ENCODE data around the gene NLRP3.
"Not testable (repeated sequence)": the region's sequence is repeated elsewhere in the genome, so short reads cannot be mapped to it uniquely, and the experiment has no call there.

NLRP3 gene

DNA sequence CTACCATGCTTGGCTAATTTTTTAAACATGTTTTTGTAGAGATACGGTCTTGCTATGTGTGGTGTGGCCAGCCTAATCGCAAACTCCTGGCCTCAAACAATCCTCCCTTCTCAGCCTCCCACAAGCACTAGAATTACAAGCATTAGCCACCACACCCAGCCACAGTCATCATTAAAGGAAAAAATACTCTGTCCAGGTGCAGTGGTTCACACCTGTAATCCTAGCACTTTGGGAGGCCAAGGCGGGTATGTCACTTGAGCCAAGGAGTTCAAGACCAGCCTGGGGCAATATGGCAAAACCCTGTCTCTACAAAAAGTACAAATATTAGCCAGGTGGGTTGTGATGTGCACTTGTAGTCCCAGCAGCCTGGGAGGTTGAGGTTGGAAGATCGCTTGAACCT lies 25.0 kb upstream of the NLRP3 start:
- DNase-seq (ENCODE audit: low read depth), result no peak

DNA sequence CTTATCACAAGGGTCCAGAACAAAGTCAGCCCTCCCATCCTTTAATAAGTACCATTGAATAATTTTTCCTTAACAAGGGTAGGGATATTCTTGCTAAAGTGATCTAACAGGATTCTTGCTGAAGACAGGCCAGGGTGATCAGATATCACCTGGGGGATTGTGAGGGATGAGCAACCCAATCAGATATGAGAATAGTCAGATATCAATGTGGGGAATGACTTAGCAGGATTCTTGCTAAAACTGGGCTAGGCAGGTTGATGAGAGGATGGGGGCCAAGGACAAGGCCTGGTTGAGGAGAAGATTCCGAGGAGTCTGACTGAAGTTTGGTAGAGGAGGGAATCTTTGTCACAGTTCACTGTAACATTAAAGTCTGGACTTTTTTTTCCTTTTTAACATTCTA lies 23.9 kb upstream of the NLRP3 start:
- DNase-seq (ENCODE audit: low read depth), result no peak

DNA sequence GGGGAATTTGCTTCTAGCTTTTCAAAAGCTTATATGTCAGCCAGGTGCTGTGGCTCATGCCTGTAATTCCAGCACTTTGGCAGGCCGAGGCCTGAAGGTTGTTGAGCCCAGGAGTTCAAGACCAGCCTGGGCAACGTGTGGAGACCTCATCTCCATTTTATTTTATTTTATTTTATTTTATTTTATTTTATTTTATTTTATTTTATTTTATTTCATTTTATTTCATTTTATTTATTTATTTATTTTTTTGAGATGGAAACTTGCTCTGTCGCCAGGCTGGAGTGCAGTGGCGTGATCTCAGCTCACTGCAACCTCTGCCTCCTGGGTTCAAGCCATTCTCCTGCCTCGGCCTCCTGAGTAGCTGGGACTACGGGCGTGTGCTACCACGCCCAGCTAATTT lies 20.9 kb upstream of the NLRP3 start:
- DNase-seq (ENCODE audit: low read depth), result not testable (repeated sequence)

DNA sequence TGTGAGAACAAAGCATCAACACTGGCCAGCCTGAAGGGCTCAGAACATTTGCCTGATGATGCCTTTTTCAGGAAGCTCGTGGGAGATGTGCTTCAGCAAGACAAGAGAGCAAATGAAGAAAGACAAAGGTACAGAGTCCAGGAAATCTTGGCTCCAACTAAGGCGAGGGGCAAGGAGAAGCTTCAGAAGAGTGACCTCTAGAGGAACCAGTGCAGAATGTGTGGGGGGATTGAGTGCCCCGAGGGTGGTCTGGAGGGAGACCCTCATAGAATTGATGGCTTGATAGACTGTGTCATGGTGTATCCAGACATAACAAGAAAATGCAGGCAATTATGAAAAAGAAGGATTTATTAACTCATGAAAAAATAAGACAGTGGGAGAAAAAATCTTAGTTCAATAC lies 15.3 kb upstream of the NLRP3 start:
- DNase-seq (ENCODE audit: low read depth), result no peak

DNA sequence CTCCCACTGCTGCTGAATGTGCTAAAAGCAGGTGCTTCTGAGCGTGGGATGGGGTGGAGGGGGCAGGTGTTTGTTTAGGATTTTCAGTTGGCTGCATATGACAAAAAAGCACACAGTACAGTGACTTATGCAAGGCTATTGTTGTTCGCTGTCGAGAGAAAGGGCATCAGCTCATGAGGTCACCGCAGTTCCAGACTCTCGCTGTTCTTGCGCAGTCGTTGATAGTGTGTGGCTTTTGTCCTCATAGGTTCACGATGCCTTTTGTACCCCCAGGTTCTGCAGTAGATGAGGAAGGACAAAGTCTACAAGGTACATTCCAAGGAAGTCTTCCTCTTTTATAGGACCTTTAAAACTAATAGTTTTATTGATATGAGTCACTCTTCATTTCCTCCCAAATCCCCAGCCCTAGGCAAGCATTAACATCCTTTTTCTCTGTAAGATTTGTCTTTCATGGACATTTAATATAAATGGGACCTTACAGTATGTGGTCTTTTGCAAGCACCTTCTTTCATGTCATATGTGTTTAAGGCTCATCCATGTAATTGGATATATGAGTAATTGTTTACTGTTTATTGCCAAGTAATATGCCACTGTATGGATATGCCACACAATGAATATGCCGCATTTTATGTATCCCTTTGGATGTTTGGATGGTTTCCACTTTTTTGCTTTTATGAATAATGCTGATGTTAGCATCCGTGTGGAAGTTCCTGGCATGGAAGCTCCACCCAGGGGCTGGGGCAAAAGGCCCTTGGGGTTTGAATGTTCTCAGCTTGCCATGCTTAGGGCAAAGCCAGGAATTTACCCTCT lies 14.5 kb upstream of the NLRP3 start:
- no peak for DNase-seq (ENCODE audit: low read depth)

DNA sequence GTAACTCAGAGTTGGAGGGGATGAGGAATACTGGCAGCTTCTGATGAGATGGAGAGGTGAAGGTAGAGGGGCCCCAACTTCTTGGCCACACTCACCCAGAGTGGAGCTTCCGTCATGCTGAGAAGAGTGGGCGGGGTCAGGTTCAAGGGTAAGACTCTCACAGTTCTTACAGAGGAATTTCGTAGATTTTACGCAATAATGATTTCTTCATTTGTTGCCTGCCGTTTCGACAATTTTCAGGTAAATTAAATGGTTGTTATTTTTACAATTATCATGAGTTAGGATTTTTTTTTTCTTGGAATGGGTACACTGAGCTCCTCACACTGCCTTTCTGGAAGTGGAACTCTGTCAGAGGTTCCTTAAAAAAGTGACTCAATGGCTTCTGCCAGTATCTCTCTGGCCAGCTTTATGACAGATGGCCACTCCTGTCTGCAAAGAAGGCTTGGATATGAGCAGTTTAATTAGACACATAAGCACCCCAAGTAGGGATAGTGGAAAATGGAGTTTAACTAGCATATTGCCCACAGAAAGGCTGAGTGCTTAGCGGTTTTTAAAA lies 13.8 kb upstream of the NLRP3 start:
- no peak for DNase-seq (ENCODE audit: low read depth)

DNA sequence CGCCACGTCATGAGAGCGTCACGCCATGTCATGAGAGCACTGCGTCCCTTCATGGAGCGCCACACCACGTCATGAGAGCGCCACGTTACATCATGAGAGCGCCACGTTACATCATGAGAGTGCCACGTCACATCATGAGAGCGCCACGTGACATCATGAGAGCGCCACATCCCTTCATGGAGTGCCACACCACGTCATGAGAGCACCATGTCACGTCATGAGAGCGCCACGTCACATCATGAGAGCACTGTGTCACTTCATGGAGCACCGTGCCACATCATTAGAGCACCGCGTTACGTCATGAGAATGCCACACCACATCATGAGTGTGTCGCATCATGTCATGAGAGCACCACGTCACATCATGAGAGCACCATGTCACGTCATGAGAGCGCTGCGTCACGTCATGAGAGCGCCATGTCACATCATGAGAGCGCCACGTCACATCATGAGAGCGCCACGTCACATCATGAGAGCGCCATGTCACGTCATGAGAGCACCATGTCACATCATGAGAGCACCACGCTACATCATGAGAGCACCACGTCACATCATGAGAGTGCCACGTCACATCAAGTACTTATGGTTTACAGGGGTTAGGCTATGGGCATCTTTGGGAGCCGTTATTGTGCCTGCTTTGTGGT lies 9.8 kb upstream of the NLRP3 start:
- no peak for DNase-seq (ENCODE audit: low read depth)

DNA sequence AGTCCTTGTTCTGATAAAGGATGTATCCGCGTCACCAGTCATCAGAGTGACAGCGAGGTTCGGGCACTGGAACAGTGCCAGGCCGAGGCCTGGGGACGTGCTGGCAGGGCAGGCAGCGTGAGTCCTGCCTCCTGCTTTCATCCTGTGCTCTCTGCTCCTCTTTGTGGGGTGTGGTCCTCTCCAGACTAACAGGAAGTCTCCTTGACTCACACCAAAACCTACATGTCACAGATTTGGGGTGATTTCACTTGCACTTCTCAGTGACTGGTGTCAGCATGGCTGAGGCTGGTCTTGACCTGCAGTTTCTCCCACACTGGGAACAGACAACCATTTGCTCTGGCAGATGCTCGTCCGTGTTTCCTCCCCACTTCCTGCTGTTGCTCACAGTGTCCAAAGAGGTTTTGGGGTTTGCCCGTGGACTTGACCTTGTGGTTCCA lies 8.8 kb upstream of the NLRP3 start:
- peak; percentile 20 for DNase-seq (ENCODE audit: low read depth)

DNA sequence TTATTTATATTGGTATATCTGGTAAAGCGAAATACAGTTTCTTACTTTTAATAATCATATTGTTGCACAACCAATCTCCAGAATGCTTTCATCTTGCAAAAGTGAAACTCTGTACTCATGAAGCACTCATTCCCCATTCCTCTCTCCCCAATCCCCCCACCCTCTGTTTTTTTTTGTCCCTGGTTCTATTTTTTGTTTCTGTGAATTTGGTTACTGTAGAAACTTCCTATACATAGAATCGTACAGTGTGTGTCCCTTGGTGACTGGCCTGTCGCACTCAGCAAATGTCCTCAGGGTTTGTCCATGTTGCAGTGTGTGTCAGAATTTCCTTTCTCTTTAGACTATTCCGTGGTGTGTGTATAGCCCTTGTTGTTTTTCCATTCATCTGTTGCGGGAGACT lies 7.9 kb upstream of the NLRP3 start:
- DNase-seq (ENCODE audit: low read depth), result no peak

DNA sequence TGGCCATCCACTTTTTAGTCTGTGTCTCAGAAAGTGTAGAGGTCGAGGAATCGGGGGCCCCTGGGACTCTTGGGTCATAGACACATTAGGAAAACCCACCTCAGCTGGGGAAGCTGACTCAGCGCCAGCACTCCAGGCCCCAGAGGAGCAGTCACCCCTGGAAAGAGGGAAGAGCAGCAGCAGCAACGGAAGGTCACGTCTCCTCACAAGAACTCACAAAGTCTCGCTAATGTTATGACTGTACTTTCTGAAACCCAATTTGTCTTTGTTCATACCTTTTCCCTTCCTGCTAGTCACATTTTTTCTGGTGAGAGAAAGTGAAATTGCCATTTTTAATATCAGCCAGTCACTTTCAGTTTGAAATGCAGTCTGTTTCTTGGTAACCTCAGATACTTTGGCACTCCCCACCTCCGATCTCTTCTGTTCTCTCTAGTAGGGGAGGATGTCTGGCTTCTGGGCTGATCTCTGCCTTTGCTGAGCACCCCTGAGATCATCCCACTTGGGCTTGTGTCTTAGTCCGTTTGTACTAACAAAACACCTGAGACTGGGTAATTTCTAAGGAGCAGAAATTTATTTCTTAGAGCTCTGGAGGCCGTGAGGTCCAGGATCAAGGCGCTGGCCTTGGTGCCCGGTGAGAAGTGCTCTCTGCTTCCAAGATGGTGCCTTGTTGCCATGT lies 6.0 kb upstream of the NLRP3 start:
- DNase-seq (ENCODE audit: low read depth), result no peak

DNA sequence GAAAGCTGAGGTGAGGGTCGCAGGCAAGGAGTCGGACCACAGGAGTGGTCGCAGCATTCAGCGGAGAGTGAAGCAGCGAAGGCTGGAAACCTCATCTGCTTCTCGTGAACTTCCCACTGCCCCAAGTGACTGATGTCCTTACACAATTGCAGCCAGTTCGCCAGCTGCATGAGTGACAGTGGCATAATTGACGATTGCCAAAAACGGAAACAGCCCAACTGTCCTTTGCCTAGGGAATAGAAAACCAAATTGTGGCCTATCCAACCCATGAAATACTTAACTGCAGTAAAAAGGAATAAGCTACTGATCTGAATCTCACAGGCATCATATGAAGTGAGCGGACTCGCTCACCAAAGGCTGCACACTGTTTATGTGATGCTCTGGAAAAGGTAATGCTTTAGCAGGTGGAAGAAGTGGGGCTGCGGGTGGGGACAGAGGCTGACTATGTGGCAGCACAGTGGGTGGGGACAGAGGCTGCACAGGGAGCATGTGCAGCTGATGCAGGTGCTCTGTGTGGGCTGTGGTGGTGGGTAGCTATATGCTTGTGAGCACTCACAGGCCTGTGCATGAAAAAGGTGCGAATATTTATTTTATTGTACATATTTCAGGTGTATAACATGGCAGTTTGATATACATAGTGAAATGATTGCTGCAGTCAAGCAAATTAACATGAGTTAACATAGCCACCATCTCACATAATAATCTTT lies 4.2 kb upstream of the NLRP3 start:
- DNase-seq (ENCODE audit: low read depth), result no peak

DNA sequence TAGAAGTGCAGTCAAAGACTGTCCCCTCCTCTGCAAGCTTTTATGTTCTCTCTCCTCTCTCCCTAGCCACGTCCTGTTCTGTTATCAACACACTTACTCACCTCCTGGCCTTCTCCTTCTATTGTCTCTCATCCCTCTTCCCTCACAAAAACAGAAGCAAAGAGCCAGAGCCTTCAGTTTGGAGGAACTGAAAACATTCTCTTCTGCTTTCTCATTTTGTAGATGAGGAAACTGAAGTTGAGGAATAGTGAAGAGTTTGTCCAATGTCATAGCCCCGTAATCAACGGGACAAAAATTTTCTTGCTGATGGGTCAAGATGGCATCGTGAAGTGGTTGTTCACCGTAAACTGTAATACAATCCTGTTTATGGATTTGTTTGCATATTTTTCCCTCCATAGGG lies 1.9 kb downstream of the NLRP3 start:
- no peak for DNase-seq (ENCODE audit: low read depth)

DNA sequence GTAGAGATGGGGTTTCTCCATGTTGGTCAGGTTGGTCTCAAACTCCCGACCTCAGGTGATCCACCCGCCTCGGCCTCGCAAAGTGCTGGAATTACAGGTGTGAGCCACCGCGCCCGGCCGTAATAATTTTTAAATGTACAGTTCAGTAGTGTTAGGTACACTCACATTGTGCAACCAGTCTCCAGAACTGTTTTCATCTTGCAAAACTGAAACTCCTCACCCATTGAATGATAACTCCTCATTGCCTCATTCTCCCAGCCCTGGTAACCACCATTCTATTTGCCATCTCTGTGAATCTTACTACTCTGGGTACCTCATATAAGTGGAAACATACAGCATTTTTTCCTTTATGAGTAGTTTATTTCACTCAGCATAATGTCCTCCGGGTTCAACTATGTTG lies 3.4 kb downstream of the NLRP3 start:
- DNase-seq (ENCODE audit: low read depth), result no peak

DNA sequence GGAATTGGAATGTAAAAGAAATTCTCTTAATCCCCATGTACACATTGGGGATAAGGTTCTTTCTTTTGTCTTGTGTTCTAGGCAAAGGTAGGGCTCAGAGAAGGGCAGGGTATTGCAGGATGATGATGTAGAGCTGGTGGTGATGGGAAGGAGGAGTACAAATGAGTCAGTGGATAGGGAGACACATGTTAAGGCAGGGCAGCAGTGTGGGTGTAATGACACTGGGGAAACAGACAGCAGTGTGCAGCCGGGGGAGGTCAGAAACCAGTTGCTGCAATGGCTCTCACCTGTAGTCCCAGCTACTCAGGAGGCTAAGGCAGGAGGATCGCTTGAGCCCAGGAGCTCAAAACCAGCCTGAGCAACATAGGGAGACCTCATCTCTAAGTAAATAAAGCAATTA lies 5.1 kb downstream of the NLRP3 start:
- no peak for DNase-seq (ENCODE audit: low read depth)

DNA sequence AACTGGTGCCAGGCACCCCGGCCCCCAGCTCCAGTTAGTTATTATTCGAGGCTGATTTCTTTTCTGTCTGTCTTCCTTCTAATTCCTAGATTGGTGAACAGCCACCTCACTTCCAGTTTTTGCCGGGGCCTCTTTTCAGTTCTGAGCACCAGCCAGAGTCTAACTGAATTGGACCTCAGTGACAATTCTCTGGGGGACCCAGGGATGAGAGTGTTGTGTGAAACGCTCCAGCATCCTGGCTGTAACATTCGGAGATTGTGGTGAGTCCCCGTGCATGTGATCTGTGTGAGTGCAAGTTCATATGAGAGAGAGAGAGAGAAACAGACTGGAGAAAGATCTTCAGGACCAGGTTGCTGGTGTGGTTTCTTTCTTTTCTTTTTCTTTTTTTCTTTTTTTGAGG lies 13.5 kb downstream of the NLRP3 start:
- no peak for DNase-seq (ENCODE audit: low read depth)

DNA sequence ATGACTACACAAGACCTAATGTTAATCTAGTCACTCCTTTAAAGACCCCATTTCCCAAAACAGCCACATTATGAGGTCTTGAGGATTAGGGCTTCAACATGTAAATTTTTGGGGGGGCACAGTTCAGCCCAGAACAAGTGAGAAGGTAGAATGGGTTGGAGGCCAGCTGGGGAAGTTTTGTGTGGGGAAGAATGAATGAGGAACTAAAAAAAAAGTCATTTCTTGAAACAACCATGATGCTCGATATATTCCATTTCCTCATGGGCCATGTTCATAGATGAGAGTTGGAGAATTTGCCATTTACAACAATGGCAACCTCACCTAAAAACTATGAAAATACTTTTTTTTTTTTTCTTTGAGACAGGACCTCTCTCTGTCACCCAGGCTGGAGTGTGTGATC lies 14.5 kb downstream of the NLRP3 start:
- no peak for DNase-seq (ENCODE audit: low read depth)

DNA sequence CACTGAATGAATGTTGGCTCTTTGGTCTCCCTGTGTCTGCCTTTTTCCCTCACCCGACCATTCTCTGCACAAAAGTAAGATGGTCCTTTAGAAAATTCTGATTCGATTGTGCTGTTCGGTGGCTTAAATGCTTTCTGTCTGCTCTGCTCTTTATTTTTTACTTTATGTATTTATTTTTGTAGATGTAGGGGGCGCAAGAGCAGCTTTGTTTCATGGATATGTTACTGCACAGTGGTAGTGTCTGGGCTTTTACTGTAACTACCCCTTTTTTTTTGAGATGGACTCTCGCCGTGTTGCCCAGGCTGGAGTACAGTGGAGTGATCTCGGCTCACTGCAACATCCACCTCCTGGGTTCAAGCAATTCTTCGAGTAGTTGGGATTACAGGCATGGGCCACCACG lies 15.7 kb downstream of the NLRP3 start:
- DNase-seq (ENCODE audit: low read depth), result no peak

DNA sequence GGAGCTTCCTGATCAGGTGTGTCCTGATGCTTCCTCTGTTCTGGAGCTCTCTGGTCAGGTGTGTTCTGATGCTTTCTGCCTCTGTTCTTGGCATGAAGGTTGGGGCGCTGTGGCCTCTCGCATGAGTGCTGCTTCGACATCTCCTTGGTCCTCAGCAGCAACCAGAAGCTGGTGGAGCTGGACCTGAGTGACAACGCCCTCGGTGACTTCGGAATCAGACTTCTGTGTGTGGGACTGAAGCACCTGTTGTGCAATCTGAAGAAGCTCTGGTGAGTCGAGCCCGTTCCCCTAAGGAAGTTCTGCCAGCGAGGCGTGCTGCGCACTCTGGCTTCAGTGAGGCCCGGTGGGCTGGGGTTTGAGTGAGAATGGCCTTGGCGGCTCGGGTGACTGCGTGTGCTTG lies 18.0 kb downstream of the NLRP3 start:
- no peak for DNase-seq (ENCODE audit: low read depth)

DNA sequence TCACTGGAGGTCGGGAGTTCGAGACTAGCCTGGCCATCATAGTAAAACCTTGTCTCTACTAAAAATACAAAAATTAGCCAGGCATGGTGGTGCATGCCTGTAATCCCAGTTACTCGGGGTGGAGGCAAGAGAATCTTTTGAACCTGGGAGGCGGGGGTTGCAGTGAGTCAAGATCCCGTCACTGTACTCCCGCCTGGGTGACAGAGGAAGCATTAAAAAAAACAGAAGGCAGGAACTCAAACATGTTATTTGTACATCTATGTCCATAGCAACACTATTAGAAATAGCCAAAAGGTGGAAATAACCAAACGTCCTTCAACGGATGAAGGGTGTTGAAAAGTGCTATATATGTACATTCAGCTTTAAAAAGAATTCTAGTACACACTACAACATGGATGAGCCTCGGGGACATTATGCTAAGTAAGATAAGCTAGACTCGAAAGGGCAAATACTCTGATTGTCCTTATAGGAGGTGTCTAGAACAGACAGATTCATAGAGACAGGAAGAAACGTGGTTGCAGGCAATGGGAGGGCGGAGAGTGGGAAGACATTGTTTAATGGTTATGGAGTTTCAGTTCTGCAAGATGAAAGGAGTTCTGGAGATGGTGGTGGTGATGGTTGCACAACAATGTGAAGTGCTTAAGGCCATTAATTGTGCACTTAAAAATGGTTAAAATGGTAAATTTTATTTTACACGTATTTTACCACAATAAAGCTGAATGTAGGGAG lies 19.2 kb downstream of the NLRP3 start:
- no peak for DNase-seq (ENCODE audit: low read depth)

DNA sequence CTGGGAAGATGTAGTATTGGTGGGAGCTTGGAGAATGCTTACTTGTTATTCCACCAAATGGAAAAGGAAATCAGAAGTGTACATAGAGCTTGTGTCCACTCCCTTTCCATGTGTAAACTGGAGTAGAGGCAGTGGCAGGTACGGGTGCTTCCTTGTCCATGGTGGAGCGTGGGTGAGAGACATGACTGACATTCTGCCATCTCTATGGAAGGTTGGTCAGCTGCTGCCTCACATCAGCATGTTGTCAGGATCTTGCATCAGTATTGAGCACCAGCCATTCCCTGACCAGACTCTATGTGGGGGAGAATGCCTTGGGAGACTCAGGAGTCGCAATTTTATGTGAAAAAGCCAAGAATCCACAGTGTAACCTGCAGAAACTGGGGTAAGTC lies 19.8 kb downstream of the NLRP3 start:
- DNase-seq (ENCODE audit: low read depth), result no peak

Measured in stimulated activated CD8-positive, alpha-beta memory T cell treated with anti-CD3 and anti-CD28 coated beads, Interleukin-15, amount 100 ng/mL, for 1 hour (primary cell).